ENCODE results near the gene EP400.
"Not testable (repeated sequence)": the region's sequence is repeated elsewhere in the genome, so short reads cannot be mapped to it uniquely, and the experiment has no call there.

Gene EP400

DNA sequence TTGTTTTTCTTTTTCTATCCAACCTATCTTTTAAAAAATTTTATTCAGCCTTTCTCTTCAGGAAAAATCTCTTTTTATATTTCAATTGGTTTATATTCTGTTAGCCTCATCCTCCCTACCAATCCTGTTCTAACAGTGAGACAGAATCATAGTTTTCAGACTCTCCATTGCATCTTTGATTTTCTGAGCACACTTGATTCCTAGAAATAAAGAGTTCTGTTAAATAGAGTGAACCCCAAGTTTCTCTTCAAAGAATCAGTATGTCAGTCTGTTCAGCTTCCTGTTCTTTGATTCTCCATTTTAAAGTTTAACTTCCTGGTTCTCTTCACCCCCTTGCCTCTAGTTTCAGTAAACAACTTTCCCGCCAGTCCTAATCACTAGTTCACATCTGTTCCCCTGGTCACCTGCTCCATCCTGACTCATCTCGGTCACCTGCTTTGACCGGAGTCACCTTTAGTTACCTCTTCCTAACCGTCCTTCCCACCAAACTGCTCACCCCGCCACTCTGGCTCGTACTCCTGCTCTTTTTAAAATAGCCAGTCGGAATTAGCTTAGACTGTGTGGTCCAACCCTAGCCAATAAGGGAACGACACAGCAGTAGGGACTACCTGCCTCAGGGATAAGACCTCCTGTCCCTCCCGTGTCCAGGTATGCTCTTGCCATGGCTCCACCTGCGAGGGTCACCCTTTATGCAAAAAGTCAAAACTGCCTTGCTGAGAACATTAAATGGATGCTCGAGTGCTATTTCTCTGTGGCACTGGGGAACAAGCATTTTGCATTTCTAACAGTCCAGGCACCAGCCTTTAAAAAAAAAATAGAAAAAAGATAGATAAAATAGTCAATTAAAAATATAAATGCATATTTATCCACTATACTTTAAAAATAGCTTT, 146.0 kb downstream of the EP400 start:
- DNase-seq: no peak

DNA sequence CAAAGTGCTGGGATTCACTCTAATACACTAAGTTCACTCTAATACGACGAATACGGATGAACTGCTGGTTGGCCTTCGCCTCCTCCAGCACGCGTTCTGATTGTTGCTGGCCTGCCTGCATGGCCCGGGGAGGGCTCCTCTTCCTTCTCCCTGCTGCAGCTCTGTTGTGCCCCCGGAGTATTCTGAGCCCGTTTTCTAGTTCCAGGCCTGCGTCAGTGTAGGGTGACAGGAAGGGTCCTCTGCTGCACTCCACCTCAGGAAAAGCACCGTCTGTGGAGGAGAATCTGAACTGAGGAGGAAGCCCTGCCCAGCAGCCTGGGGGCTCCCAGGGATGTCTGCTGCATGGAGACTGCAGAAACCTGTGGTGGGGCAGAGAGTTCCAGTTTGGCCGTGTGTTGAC, 150.0 kb downstream of the EP400 start:
- DNase-seq: no peak

DNA sequence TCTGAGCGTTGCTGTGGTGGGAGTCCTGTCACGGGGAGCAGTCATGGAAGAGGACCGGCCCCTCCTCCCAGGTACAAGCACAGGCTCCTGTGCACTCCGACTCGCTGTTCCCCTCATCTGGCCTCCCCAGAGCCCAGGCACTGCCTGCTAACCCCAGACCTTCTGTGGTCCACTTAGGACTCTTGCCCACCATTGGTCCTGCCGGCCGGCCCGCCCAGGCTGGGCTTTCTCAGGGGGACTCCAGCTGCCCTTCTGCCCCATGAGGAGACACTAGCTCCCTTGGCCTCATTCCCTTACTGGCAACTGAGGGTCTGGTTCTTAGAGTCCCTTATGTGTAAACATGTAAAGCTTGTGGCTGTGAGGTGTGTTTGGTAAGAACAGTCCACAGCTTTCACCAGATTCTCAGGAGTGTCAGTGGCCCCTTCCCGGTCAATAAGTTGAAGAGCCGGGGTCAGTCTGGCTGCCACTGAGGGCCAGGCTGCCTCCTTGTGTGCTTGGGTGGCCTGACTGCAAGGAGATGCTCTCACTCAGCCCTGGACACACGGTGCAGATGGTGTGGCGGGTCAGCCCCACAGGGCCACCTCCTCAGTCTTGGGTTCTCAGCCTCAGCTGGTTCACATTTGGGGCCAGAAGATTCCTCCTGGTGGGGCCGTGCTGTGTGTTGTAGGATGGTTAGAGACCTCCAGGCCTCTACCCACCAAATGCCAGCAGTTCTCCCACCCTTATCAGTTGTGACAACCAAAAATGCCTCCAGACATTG, 150.7 kb downstream of the EP400 start:
- no peak for DNase-seq

DNA sequence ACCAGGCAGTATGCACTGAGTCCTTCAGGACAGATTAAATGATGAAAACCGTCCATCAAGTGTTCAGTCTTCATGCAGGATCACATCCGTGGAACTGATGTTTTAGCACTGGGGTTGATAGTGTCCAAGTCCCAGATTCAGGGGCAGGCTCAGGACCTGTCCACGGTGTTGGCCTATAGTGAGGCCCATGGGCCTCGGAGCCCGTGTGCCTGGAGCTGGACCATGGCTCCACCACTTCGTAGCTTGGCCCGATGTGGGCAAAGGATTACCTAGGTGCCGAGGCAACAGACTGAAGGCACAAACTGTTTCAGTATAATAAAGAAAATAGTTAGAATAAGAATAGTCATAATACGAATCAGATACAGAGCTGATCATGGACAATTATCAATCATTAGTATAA, 152.6 kb downstream of the EP400 start:
- no peak for DNase-seq

DNA sequence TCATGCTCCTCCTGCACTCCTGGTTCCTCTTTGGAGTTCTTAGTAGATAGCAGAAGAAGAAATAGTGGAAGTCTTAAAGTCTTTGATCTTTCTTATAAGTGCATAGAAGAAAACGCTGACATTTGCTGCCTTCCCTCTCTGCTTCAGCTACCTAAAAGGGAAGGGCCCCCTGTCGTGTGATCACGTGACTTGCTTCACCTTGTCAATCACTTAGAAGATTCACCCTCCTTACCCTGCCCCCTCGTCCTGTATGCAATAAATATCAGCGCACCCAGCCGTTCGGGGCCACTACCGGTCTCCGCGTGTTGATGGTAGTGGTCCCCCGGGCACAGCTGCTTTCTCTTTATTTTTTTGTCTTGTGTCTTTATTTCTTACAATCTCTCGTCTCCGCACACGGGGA, 153.3 kb downstream of the EP400 start:
- DNase-seq: not testable (repeated sequence)

DNA sequence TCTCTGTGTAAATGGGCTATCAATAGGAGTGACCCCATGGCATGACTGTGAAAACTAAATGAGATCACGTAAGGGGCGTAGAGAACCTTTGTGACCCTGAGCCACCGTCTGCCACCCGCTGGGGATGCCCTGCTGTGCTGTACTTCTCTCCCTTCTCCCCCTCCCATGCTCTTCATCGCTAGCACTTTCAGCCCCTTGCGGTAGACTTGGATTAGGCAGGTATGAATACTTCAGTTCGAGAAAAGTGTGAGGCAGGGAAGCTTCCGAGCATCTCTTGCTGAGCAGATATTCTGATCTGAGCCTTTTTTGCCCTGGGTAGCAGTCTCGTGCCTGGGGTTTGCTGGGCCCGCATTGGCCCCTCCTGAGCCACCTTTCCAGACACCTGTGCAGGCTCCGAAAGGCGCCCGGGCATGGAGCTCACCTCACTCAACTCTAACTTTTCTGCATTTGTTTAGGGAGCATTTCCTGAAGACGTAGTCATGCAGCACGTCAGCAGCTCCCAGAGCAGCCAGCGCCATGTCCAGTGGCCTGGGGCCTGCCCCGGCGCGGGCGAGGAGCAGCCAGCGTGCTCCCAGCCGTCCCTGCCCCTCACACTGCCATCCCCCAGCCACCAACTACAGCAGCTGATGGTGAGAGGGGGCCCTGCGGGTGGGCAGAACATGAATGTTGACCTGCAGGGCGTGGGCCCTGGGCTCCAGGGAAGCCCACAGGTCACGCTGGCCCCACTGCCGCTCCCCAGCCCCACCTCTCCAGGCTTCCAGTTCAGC, 154.0 kb downstream of the EP400 start:
- DNase-seq: no peak

DNA sequence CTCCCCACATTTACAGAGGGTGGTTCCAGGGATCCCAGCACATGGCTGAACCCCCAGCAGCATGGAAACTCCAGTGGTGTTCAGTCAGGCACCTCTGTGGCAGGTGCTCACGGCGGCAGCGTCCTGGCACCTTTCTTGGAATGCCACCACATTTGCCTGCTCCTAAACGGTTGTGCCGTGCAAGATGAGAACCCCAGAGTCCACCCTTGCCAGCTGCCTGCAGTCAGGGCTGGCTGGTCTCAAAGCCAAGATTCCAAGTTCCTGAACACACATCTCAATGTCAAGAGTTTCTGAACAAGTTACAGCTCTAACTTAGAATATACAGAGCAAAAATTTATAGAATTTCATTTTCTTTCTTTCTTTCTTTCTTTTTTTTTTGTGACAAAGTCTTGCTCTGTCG, 155.7 kb downstream of the EP400 start:
- DNase-seq: no peak

DNA sequence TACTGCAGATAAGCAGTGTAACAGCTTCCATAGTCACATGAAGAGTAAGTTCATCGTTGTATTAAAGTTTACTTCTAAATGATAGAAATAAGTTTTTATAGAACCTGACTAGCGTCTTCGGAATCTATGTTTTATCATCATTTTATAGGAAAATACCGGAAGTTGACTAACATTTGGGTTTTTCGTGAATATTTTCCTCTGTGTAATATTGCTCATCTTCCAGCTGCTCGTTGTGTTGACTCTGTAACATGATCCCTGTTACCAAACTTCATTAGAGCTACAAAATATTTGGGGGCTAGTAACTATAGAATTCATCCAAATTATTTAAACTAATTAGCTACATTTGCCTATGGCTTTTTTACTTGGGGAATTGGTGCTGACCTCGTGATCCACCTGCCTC, 157.2 kb downstream of the EP400 start:
- no peak for DNase-seq

DNA sequence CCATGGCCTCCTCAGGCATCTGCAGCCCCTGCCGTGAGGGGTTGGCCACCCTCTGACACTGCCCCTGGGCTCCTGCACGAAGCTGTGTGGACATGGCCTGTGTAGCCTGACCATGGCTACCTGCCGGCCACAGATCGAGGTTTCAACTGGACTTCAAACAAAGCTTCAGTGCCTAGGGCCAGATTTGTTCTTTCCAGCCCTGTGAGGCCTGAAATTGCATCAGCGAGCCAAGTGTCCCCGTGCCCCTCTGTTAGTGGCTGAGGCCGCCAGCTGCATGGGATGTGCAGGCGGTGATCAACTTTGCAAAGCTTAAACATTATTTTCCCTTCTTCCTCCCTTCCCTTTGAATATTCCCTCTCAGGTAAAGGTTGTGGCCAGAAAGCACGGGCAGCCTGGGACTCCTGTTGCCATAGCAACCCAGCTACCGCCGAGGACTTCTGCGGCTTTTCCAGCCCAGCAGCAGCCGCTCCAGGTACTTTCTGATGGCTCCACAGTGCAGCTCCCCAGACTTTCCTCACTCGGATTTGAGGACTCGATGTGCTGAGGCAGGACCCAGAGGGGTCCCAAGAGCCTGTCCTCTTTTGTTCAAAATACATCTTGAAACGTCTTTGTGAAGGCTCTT, 158.6 kb downstream of the EP400 start:
- no peak for DNase-seq

DNA sequence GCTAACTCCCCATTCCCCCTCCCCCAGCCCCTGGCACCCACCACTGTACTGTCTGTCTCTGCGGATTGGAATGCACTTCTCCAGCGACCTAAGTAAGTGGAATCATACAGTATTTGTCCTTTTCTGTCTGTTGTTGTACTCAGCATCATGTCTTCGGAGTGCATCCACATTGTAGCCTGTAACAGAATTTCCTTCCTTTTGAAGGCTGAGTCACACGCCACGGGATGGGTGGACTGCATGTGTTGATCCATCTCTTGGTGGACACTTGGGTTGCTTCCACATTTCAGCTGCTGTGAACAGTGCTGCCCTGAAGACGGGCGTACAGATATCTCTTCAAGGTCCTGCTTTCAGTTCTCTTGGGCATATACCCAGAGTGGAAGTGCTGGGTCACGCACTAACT, 160.0 kb downstream of the EP400 start:
- no peak for DNase-seq

DNA sequence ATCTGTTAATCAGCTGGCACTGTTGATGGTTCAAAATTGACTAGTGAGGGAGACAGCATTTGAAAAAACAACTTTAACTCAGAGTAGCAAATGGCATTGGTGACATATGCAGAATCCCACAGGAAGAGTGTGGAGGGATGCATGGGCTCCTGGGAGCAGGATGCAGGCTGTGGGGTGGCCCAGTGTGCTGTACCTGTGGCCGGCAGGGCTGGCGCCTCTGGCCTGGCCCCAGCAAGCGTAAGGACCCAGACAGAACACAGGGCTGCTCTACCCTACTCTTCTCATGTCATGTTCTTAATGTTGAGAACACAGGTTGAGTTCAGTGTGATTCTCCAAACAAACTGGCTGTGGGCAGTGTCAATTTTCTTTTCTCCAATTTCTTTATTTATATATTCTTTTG, 160.9 kb downstream of the EP400 start:
- no peak for DNase-seq

DNA sequence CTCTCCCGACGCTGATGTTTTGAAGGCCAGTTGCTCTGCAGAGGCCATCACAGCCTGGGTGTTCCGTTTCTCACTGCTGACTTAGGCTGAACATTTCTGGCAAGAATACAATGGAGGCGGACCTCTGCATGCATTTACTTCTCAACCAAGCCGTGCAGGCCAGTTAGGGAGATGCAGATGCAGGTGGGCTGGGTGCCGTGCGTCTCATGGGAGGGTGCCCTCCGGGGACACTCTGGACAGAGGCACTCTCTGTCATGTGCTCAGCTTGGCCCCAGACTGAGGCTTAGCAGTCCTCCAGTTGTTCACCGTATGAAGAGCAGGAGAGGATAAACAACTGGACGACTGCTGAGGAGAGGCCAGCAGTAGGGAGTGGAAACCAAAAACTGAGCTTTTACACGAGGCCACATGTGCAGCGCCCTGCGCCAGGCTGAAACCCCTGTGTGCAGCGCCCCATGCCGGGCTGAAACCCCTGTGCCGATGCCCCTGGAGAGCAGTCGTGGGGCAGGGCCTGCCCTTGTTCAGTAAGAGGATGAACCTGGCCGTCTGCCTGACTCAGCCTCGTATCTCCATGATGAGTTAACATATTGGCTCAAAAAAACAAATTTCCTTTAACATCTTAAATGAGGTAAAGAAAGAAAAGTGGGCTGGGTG, 162.0 kb downstream of the EP400 start:
- DNase-seq: no peak

DNA sequence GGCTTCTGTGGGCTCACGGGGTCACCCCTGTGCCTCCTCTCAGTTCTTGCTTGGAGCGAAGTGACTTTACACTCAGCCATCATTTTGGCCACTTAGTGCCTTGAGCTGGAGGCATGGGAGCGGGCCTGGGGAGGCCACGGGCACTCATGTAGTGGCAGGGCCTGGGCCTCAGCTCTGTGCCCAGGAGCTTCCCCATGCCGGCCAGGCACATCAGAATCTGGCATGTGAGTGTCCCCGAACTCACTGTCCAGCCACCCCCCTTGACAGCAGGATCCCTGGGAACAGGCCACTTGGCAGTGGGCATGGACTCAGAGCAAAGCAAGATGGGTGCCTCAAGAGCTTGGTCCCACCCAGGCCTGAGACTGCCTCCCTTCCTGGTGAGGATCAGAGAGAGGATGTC, 164.9 kb downstream of the EP400 start:
- DNase-seq: no peak

DNA sequence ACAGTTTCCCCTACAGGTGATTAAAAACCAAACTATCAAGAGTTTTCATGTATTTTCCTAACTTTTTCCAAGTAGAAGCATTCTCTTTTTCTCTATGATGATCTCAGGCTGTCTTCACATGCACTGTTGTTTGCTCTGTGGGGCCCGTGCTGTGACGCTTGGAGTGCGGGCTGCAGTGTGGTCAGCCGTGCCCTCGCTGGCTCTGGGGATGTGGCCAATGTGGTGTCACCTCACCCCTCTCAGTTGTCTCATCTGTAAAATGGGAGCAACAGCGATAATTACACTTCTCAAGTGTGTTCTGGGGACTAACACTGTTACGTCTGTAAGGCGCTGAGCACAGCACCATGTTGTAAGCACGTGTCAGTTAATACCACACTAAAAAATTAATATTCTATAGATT, 165.8 kb downstream of the EP400 start:
- no peak for DNase-seq

DNA sequence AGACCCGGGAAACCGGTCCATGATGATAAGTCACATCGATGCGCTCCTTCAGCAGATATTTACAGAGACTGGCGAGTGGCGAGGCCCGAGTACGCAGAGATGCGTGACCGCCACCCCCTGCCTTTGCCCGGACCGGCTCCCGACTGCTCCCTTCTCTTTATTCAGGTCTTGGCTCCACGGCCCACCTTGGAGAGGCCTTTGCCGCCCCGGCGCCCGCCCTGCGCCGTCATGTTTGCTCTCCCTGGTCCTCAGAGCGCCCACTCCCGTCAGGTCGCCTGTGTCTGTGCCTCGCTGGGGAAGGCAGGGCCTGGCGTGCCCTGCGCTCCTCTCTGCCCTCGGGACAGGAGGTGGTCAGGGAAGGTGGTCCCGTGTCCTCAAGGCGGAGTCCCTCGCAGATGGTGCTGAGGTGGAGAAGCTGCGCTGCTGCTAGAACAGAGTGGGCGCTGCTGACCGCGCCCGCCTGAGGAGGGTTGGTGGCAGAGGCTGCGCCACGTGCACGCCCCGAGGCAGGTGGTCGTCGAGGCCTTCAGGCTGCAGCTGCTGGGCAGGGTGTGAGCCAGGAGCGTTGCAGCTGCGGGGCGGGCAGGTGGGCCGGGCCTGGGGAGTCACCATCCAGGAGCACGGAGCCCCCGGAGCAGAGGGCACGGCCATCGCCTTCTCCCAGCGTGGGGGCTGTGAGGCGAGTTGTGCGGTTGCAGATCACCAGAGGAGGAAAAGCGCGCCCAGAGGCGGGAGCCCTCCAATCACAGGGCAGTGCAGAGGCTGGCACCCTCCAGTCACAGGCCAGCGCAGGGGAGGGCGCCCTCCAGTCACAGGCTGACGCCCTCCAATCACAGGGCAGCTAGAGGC, 167.2 kb downstream of the EP400 start:
- no peak for DNase-seq

DNA sequence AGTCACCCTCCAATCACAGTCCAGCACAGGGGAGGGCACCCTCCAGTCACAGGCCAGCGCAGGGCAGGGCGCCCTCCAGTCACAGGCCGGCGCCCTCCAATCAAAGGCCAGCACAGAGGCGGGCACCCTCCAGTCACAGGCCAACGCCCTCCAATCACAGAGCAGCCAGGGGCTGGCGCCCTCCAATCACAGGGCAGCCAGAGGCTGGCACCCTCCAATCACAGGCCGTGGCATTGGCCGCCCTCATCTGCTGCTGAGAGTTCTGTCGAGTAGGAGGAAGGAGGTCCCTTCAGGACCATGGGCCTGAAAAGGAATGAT, 167.8 kb downstream of the EP400 start:
- no peak for DNase-seq

DNA sequence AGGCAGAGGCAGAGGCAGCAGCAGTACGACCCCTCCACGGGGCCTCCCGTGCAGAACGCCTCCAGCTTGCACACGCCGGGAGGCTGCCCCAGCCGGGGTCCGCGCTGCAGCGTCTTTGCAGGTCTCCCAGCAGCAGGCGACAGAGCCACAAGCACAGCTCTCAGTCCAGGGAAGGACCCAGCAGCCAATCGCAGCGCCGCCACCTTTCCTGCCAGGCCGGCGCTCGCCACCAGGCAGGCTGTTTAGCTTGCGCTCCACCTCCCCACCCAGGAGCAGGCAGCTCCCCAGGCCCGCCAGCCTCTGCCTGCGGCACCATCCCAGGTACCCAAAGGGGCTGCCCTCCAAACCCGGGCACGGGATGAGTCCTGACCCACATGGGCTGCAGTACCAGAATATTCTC, 169.1 kb downstream of the EP400 start:
- DNase-seq: no peak

DNA sequence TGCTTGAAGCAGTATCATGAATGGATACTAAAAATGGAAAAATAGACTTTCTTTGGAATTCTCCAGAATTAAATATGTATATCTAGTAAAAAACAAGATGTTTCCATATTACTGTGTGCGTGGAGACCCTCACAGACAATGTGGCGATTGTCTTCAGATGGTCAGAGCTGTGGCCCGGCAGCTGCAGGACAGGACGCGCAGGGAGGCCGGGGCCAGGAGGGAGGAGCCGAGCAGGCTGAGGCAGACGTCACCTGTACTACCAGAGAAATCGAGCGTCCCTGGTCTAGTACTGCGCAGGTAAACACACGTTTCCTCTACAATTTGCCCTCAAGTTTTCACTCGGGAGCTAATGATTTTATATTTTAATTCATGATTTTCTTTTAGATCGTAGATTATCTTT, 171.5 kb downstream of the EP400 start:
- DNase-seq: no peak

DNA sequence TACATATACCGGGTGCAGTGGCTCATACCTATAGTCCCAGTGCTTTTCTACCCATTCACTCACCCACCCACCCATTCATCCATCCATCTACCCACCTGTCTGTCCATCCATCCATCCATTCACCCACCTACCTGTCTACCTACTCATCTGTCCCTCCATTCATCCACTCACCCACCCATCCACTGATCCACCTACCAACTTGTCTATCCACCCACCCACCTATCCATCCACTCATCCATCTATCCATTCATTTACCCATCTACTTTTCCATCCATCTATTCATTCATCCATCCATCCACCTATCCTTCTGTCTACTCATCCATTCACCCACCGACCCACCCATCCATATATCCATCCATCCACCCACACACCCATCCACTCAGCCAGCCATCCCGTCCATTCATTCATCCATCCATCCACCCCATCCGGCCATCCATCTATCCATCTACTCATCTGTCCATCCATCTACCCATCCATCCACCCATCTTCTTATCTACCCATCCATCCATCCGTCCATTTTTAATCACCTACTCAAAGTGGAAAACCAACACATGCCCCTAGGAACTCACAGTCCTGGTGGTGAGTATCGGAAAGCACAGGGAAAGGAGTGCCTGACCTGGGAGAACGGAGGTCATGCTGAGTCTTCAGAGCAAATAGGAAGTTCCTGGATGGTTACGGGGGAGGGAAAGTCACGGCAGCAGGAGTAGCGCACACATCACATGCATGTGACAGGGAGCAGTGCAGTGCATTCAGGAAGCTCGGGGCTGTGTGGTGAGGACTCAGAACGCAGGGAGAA, 174.4 kb downstream of the EP400 start:
- no peak for DNase-seq

DNA sequence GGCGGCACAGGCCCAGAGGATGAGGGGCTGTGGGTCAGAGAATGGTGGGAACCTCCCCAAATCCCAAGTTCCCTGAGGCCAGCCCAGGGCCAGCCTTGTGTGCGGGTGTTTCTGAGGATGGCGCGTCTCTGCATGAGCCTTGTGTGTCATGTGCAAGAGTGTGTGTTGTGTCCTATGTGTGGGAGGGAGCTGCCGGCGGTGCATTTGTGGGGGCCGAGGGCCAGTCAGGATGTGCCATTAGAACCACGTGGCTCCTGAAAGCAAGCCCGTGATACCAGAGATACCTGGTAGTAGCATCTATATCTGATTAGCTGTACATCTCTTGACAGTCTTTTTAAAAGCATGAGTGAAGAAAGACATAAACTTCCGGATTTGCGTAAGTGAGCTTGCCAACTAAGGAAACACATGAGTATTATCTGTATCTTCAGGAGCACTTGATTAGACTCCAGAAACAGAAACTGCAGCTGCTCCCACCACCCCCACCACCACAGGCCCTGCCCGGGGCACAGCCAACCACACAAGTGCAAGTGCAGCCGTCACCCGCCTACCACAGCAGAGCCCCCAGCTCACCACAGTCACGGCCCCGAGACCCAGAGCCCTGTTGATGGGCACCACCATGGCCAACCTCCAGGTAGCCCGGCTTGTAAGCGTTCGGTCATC, 175.2 kb downstream of the EP400 start:
- no peak for DNase-seq
